IMR-90 (cell line): ENCODE measurements around the gene IL34. TPM values are rescaled to one million over a fixed set of nuclear protein-coding genes. Genes with fewer than 3 reads are reported as not detected.

Source experiments
- ATAC-seq: fragments of 200-7000 bp; cut with Tn5 transposase; 2 replicates; pipeline ENCODE4 v1.9.1; 2020; ENCODE audit warnings: low read depth, mild to moderate bottlenecking, moderate library complexity
- BruUV-seq: library from RNA; stranded (reverse); fragments of 400-500 nt; replicated peaks from 2 replicates; lab custom pipeline; 2021; lab: Mats Ljungman, UMichigan
- CTCF ChIA-PET: fragments of 300-600 bp; formaldehyde crosslinking; extraction: SDS; loops from one replicate; lab custom pipeline; 2021; ENCODE audit warnings: antibody characterized with exemption; lab: Yijun Ruan, JAX
- POLR2A ChIA-PET: fragments of 300-600 bp; sonication (Branson Sonifier 250); formaldehyde crosslinking; loops from one replicate; lab custom pipeline; 2022; ENCODE audit warnings: antibody characterized with exemption; ENCODE audit not compliant: unreplicated experiment; lab: Charles Lee
- DNase-seq: peaks from one replicate; pipeline ENCODE4 v3.0.0; 2013
- H2AFZ ChIP-seq: replicated peaks from 2 replicates; pipeline ENCODE3; 2013; ENCODE audit warnings: low read length, mild to moderate bottlenecking; ENCODE audit not compliant: poor library complexity
- H2AK5ac ChIP-seq: 2 replicates; pipeline ENCODE4 v1.6.1; 2013; ENCODE audit warnings: low read depth, low read length, inconsistent platforms
- H2AK9ac ChIP-seq: replicated peaks from 2 replicates; pipeline ENCODE3; 2013; ENCODE audit warnings: mild to moderate bottlenecking, low read depth, low read length, moderate library complexity; ENCODE audit not compliant: poor library complexity
- H2BK120ac ChIP-seq: 2 replicates; pipeline ENCODE4 v1.6.1; 2013; ENCODE audit warnings: low read depth, low read length, inconsistent platforms
- H2BK15ac ChIP-seq: 3 replicates; pipeline ENCODE4 v1.6.1; 2013; ENCODE audit warnings: low read depth, low read length, inconsistent platforms
- H2BK20ac ChIP-seq: 2 replicates; pipeline ENCODE4 v1.6.1; 2013; ENCODE audit warnings: low read depth, mild to moderate bottlenecking, inconsistent platforms, low read length, moderate library complexity
- H2BK5ac ChIP-seq: 2 replicates; pipeline ENCODE4 v1.6.1; 2013; ENCODE audit warnings: mild to moderate bottlenecking, low read depth, low read length, inconsistent platforms; ENCODE audit not compliant: poor library complexity, severe bottlenecking
- H3K14ac ChIP-seq: replicated peaks from 2 replicates; pipeline ENCODE4 v1.6.1; 2013; ENCODE audit warnings: low read depth, low read length, inconsistent platforms
- H3K18ac ChIP-seq: 2 replicates; pipeline ENCODE4 v1.6.1; 2013; ENCODE audit warnings: low read depth, low read length, control low read depth
- H3K23ac ChIP-seq: 2 replicates; pipeline ENCODE4 v1.6.1; 2013; ENCODE audit warnings: low read depth, low read length, inconsistent platforms
- H3K27ac ChIP-seq: 2 replicates; pipeline ENCODE4 v1.5.1; 2013; ENCODE audit warnings: mild to moderate bottlenecking, control low read depth, low read length; ENCODE audit not compliant: insufficient read depth
- H3K27me3 ChIP-seq: 2 replicates; pipeline ENCODE4 v1.6.1; 2013; ENCODE audit warnings: low read length; ENCODE audit not compliant: control insufficient read depth, insufficient read depth
- H3K36me3 ChIP-seq: 2 replicates; pipeline ENCODE4 v1.6.1; 2013; ENCODE audit warnings: low read length, mixed read lengths; ENCODE audit not compliant: control insufficient read depth, insufficient read depth
- H3K4ac ChIP-seq: 2 replicates; pipeline ENCODE4 v1.6.1; 2013; ENCODE audit warnings: low read depth, low read length, inconsistent platforms
- H3K4me1 ChIP-seq: 2 replicates; pipeline ENCODE4 v1.6.1; 2013; ENCODE audit warnings: low read length, mixed read lengths; ENCODE audit not compliant: control insufficient read depth, insufficient read depth
- H3K4me2 ChIP-seq: 2 replicates; pipeline ENCODE4 v1.6.1; 2013; ENCODE audit warnings: low read depth, mild to moderate bottlenecking, control low read depth, low read length, moderate library complexity
- H3K4me3 ChIP-seq: 2 replicates; pipeline ENCODE4 v1.5.1; 2013; ENCODE audit warnings: low read depth, mild to moderate bottlenecking, control low read depth, low read length, moderate library complexity; ENCODE audit not compliant: insufficient read depth
- H3K56ac ChIP-seq: 2 replicates; pipeline ENCODE4 v1.6.1; 2013; ENCODE audit warnings: low read length, inconsistent platforms; ENCODE audit not compliant: insufficient read depth; ENCODE audit errors: extremely low read depth
- H3K79me1 ChIP-seq, 2 experiments: 2 replicates each; pipeline ENCODE4 v1.6.1; 2013; ENCODE audit warnings: low read length in 2 of 2, inconsistent platforms in 1 of 2, low read depth in 1 of 2
- H3K9ac ChIP-seq: 2 replicates; pipeline ENCODE4 v1.6.1; 2013; ENCODE audit warnings: low read depth, low read length, control low read depth
- H3K9me1 ChIP-seq: 2 replicates; pipeline ENCODE4 v1.6.1; 2013; ENCODE audit warnings: low read length, inconsistent platforms; ENCODE audit not compliant: insufficient read depth
- H3K9me3 ChIP-seq: 2 replicates; pipeline ENCODE4 v1.6.1; 2013; ENCODE audit warnings: low read length; ENCODE audit not compliant: control insufficient read depth, insufficient read depth
- H4K20me1 ChIP-seq: 2 replicates; pipeline ENCODE4 v1.6.1; 2013; ENCODE audit warnings: low read length, inconsistent platforms; ENCODE audit not compliant: insufficient read depth
- H4K5ac ChIP-seq: 2 replicates; pipeline ENCODE4 v1.6.1; 2013; ENCODE audit warnings: mild to moderate bottlenecking, low read depth, low read length, control low read depth
- H4K8ac ChIP-seq, 2 experiments: 2 replicates each; pipeline ENCODE4 v1.6.1; 2013; ENCODE audit warnings: low read depth in 2 of 2, low read length in 2 of 2, control low read depth in 1 of 2, inconsistent platforms in 1 of 2
- H4K91ac ChIP-seq: 2 replicates; pipeline ENCODE4 v1.6.1; 2013; ENCODE audit warnings: low read depth, low read length, inconsistent platforms; ENCODE audit not compliant: insufficient read depth
- BHLHE40 ChIP-seq: fragments of 150-350 bp; IDR thresholded peaks from 2 replicates; pipeline ENCODE4 v1.6.1; 2016; ENCODE audit warnings: mild to moderate bottlenecking, low read depth, low read length
- CHD1 ChIP-seq: IDR thresholded peaks from 2 replicates; pipeline ENCODE4 v1.6.1; 2012; ENCODE audit warnings: low read depth, low read length, improper control_type of control experiment
- FOS ChIP-seq: fragments of 150-350 bp; IDR thresholded peaks from 2 replicates; pipeline ENCODE4 v1.6.1; 2016; ENCODE audit warnings: low read depth, low read length
- MAZ ChIP-seq: IDR thresholded peaks from 2 replicates; pipeline ENCODE4 v1.6.1; 2012; ENCODE audit warnings: low read depth, mild to moderate bottlenecking, low read length, improper control_type of control experiment, moderate library complexity, borderline replicate concordance
- MXI1 ChIP-seq: IDR thresholded peaks from 2 replicates; pipeline ENCODE4 v1.6.1; 2012; ENCODE audit warnings: low read depth, mild to moderate bottlenecking, low read length, moderate library complexity, borderline replicate concordance
- NFE2L2 ChIP-seq: fragments of 150-350 bp; IDR thresholded peaks from 2 replicates; pipeline ENCODE4 v1.6.1; 2016; ENCODE audit warnings: low read depth, mild to moderate bottlenecking, low read length
- POLR2A ChIP-seq: IDR thresholded peaks from 2 replicates; pipeline ENCODE4 v1.6.1; 2012; ENCODE audit warnings: mild to moderate bottlenecking, low read depth, low read length
- RCOR1 ChIP-seq: IDR thresholded peaks from 2 replicates; pipeline ENCODE4 v1.6.1; 2012; ENCODE audit warnings: mild to moderate bottlenecking, low read length, improper control_type of control experiment; ENCODE audit not compliant: insufficient replicate concordance
- RFX5 ChIP-seq: IDR thresholded peaks from 2 replicates; pipeline ENCODE4 v1.8.0; 2012; ENCODE audit warnings: low read depth, mild to moderate bottlenecking, low read length, moderate library complexity
- whole genome bisulfite sequencing, 2 experiments: methylation state at CpG; one replicate each; pipeline versions ENCODE4 v1.1.5 to v1.1.7; 2013; ENCODE audit warnings: missing lambda C conversion rate in 2 of 2; ENCODE audit not compliant: insufficient read length in 1 of 2; ENCODE audit errors: extremely low coverage in 2 of 2; 5-methylcytosine and 5-hydroxymethylcytosine counted together
- dilution Hi-C: fragments of 300-500 bp; cut with HindIII; formaldehyde crosslinking; loops from one replicate; pipeline ENCODE4 v1.14.3; 2018; ENCODE audit warnings: low sequenced_read_pairs; ENCODE audit not compliant: unreplicated experiment
- in situ Hi-C: fragments of 300-500 bp; cut with MboI; formaldehyde crosslinking; loops from 3 replicates; pipeline ENCODE4 v1.14.3; 2019; ENCODE audit warnings: low sequenced_read_pairs, inconsistent platforms, mixed read lengths
- intact Hi-C: fragments of 100-400 bp; cut with micrococcal nuclease; formaldehyde crosslinking; loops from 2 replicates; pipeline ENCODE4 v1.10.0; 2022
- polyA plus RNA-seq, 3 experiments: library from polyadenylated mRNA; depleted of rRNA; stranded (reverse); fragments of >200 nt; gene quantifications; 2 replicates each; pipeline ENCODE4 v1.2.3, GENCODE V29; 2012; ENCODE audit warnings: low replicate concordance in 1 of 3
- total RNA-seq: library from RNA; depleted of rRNA; stranded (reverse); fragments of >200 nt; gene quantifications from 2 replicates; pipeline ENCODE4 v1.2.3, GENCODE V29; 2012
- TF ChIP-seq, protein P1 (sequence below): fragments of 150-350 bp; IDR thresholded peaks from 2 replicates; pipeline ENCODE4 v1.6.1; 2017; ENCODE audit warnings: mild to moderate bottlenecking, antibody characterized with exemption, low read length, low read depth
- TF ChIP-seq, protein P2 (sequence below): fragments of 150-350 bp; IDR thresholded peaks from 2 replicates; pipeline ENCODE4 v1.6.1; 2016; ENCODE audit warnings: low read depth, mild to moderate bottlenecking, low read length, moderate library complexity, borderline replicate concordance
- TF ChIP-seq, protein P3 (sequence below): conservative IDR thresholded peaks from 2 replicates; pipeline ENCODE4 v1.5.1; 2012; ENCODE audit warnings: mild to moderate bottlenecking, low read depth, low read length, improper control_type of control experiment

Gene IL34
- total and polyA plus RNA-seq, 2 of the 4 experiments (the other 2 are of a cell fraction) = 1.3 to 2.5 TPM

DNA sequence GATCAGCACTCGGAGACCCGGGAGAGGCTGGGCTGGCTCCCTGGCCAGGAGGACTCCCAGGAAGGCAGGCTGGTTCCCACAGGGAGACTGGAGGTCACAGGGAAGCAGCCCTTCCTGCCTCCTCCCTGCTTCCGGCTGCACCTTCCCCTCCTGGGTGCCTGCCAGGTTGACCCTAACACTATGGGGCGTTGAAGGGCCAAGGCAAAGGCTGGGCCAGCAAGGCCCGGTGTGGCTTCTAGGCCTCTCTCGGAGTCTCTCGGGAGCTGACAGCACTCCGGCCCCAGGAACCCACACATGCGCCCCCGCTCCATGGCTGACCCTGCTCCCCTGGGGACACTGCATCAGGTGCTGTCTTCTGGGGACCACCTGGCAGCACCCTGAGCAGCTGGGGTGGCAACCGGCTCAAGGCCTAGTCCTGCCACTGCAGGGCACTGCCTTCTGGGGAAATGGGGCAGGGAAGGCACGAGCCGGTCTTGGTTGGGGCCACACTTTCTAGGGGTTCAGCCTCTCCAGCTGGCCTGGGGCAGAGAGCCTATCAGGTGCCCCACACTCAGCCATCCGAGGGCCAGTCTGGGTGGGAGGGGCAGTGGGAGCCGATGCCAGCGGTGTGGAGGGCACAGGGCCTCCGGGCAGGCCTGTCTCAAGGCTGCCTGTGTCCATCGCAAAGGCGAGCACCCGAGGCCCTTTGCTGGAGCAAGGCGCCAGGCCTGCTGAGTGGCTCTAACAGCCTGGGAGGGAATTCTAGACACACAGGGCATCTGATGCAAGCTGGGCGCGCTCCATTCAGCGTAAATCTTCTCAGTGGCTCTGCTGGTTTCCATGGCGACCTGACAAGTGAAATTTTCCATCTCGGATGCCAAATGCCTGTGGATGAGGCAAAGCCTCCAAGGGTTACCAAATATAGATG lies 45.1 kb downstream of the IL34 start:
- Histone ChIP-seq H2BK15ac (peak overlapping the region; percentile 94; the same call in 2 of the 3 replicates), H3K27me3 (no peaks in the 10 kb centered on the region), H2BK20ac (peak overlapping the region; percentile 84), H3K4ac (peak overlapping the region; percentile 98), H3K56ac (peak overlapping the region; percentile 56; the same call in 1 of the 2 replicates), H2AK9ac (peak overlapping the region; percentile 100), H4K8ac (peak overlapping the region; percentile 84 to 97; a peak in 3 of 4 replicates), H4K91ac (peak overlapping the region; percentile 99), H3K4me3 (no peak overlapping the region), H3K9me3 (no peaks in the 10 kb centered on the region), H3K79me1 (peaks cover 3 to 74% of the 10 kb centered on the region in 2 experiments), H4K5ac (peak overlapping the region; percentile 62), H3K23ac (peak overlapping the region; percentile 79; the same call in 1 of the 2 replicates), H3K9me1 (peaks cover 70% of the 10 kb centered on the region), H2BK5ac (peak overlapping the region; percentile 96), H2AFZ (peak overlapping the region; percentile 35), H3K18ac (peak overlapping the region; percentile 68), H3K14ac (peak overlapping the region; percentile 90), H3K9ac (peak overlapping the region; percentile 79), H3K4me1 (peaks cover 75% of the 10 kb centered on the region), H2AK5ac (peak overlapping the region; percentile 98), H4K20me1 (no peaks in the 10 kb centered on the region), H3K36me3 (no peaks in the 10 kb centered on the region), H2BK120ac (peak overlapping the region; percentile 99), H3K4me2 (no peak overlapping the region; the same call in 1 of the 2 replicates), H3K27ac (peak overlapping the region; percentile 91)
- CTCF ChIA-PET = interaction anchor here (1.1 to 1.2 kb wide), 2 partner anchors 12 to 80 kb away, joined by 3 to 5 read pairs; no protein-coding TSS in a partner anchor
- POLR2A ChIA-PET = interaction anchor here (0.6 kb wide), 1 partner anchor 36 kb away, joined by 9 read pairs; no protein-coding TSS in a partner anchor
- ATAC-seq = peak; percentile 50
- DNase-seq = peak; percentile 97
- intact Hi-C loops (loop anchor here (2.0 kb wide), 1 partner anchor 15 kb away; no protein-coding TSS in a partner anchor), dilution Hi-C loops (no loop called here), in situ Hi-C loops (loop anchor here (25.0 kb wide), 1 partner anchor 671 kb away; the partner anchor contains the start of gene CALB2)
- no TSS peak for BruUV-seq
- 63% methylated on average over 17 of the region's 26 CpGs; no CpG with 5 or more reads in 1 of the 2 experiments for WGBS, 2 experiments
- TF ChIP-seq NFE2L2 (peak; percentile 17; the same call in 1 of the 2 replicates), CHD1 (no peak), BHLHE40 (peak; percentile 37), POLR2A (peak; percentile 29; the same call in 1 of the 2 replicates), MXI1 (no peak), RFX5 (no peak), MAZ (peak; percentile 42; the same call in 1 of the 2 replicates), FOS (no peak), RCOR1 (no peak)
- TF ChIP-seq, protein P1, sequence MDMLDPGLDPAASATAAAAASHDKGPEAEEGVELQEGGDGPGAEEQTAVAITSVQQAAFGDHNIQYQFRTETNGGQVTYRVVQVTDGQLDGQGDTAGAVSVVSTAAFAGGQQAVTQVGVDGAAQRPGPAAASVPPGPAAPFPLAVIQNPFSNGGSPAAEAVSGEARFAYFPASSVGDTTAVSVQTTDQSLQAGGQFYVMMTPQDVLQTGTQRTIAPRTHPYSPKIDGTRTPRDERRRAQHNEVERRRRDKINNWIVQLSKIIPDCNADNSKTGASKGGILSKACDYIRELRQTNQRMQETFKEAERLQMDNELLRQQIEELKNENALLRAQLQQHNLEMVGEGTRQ = no peak
- TF ChIP-seq, protein P2, sequence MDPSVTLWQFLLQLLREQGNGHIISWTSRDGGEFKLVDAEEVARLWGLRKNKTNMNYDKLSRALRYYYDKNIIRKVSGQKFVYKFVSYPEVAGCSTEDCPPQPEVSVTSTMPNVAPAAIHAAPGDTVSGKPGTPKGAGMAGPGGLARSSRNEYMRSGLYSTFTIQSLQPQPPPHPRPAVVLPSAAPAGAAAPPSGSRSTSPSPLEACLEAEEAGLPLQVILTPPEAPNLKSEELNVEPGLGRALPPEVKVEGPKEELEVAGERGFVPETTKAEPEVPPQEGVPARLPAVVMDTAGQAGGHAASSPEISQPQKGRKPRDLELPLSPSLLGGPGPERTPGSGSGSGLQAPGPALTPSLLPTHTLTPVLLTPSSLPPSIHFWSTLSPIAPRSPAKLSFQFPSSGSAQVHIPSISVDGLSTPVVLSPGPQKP = no peak
- TF ChIP-seq, protein P3, sequence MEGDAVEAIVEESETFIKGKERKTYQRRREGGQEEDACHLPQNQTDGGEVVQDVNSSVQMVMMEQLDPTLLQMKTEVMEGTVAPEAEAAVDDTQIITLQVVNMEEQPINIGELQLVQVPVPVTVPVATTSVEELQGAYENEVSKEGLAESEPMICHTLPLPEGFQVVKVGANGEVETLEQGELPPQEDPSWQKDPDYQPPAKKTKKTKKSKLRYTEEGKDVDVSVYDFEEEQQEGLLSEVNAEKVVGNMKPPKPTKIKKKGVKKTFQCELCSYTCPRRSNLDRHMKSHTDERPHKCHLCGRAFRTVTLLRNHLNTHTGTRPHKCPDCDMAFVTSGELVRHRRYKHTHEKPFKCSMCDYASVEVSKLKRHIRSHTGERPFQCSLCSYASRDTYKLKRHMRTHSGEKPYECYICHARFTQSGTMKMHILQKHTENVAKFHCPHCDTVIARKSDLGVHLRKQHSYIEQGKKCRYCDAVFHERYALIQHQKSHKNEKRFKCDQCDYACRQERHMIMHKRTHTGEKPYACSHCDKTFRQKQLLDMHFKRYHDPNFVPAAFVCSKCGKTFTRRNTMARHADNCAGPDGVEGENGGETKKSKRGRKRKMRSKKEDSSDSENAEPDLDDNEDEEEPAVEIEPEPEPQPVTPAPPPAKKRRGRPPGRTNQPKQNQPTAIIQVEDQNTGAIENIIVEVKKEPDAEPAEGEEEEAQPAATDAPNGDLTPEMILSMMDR = no peak
